NOMO-1 treated with DMSO at 0.1 percent for 48 hours (cell line): ENCODE data around the gene CT45A6.
"Not testable (repeated sequence)": the region's sequence is repeated elsewhere in the genome, so short reads cannot be mapped to it uniquely, and the experiment has no call there.

Experiments used
- DNase-seq: peaks from one replicate; lab custom pipeline; 2025; ENCODE audit not compliant: unreplicated experiment; lab: John Stamatoyannopoulos, UW

Gene CT45A6, protein sequence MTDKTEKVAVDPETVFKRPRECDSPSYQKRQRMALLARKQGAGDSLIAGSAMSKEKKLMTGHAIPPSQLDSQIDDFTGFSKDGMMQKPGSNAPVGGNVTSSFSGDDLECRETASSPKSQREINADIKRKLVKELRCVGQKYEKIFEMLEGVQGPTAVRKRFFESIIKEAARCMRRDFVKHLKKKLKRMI

DNA sequence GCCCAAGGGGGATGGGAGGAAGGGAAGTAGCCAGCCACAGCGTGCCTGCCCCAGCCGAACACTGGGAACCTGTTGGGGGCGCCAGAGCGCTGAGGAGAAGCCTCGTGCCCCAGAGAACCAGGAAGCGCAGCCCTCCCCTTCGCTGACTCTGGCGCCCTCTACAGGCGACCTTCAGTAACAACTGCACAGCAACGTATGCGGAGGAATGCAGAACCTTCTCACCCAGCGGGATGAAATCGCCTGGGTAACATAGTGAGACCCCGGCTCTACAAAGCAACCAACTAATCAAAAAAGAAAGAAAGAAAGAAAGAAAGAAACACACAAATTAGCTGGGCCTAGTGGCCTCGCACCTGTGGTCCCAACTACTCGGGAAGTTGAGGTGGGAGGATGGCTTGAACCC lies at the start of gene CT45A6:
CT45A6 (minus strand) TSS at position 101 of the 400 bp plus-strand sequence. CDS start 3,794 bp downstream, outside the sequence.
- not testable (repeated sequence) for DNase-seq

DNA sequence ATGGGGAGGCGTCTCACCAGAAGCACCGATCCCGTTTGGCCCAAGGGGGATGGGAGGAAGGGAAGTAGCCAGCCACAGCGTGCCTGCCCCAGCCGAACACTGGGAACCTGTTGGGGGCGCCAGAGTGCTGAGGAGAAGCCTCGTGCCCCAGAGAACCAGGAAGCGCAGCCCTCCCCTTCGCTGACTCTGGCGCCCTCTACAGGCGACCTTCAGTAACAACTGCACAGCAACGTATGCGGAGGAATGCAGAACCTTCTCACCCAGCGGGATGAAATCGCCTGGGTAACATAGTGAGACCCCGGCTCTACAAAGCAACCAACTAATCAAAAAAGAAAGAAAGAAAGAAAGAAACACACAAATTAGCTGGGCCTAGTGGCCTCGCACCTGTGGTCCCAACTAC lies 34.6 kb upstream of the CT45A6 start, which contains the start of gene CT45A7:
CT45A7 (minus strand) TSS at position 101 of the 400 bp plus-strand sequence. CDS start 3,747 bp downstream, outside the sequence.
- not testable (repeated sequence) for DNase-seq

DNA sequence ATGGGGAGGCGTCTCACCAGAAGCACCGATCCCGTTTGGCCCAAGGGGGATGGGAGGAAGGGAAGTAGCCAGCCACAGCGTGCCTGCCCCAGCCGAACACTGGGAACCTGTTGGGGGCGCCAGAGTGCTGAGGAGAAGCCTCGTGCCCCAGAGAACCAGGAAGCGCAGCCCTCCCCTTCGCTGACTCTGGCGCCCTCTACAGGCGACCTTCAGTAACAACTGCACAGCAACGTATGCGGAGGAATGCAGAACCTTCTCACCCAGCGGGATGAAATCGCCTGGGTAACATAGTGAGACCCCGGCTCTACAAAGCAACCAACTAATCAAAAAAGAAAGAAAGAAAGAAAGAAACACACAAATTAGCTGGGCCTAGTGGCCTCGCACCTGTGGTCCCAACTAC lies 17.3 kb upstream of the CT45A6 start, which contains the start of gene CT45A2:
CT45A2 (minus strand) TSS at position 101 of the 400 bp plus-strand sequence. CDS start 3,747 bp downstream, outside the sequence.
- DNase-seq = not testable (repeated sequence)

DNA sequence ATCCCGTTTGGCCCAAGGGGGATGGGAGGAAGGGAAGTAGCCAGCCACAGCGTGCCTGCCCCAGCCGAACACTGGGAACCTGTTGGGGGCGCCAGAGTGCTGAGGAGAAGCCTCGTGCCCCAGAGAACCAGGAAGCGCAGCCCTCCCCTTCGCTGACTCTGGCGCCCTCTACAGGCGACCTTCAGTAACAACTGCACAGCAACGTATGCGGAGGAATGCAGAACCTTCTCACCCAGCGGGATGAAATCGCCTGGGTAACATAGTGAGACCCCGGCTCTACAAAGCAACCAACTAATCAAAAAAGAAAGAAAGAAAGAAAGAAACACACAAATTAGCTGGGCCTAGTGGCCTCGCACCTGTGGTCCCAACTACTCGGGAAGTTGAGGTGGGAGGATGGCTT lies 17.2 kb downstream of the CT45A6 start, which contains the start of gene CT45A5:
CT45A5 (minus strand) TSS at position 101 of the 400 bp plus-strand sequence. CDS start 3,774 bp downstream, outside the sequence.
- not testable (repeated sequence) for DNase-seq

DNA sequence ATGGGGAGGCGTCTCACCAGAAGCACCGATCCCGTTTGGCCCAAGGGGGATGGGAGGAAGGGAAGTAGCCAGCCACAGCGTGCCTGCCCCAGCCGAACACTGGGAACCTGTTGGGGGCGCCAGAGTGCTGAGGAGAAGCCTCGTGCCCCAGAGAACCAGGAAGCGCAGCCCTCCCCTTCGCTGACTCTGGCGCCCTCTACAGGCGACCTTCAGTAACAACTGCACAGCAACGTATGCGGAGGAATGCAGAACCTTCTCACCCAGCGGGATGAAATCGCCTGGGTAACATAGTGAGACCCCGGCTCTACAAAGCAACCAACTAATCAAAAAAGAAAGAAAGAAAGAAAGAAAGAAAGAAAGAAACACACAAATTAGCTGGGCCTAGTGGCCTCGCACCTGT lies 34.5 kb downstream of the CT45A6 start, which contains the start of gene CT45A3:
CT45A3 (minus strand) TSS at position 101 of the 400 bp plus-strand sequence. CDS start 3,747 bp downstream, outside the sequence.
- not testable (repeated sequence) for DNase-seq

DNA sequence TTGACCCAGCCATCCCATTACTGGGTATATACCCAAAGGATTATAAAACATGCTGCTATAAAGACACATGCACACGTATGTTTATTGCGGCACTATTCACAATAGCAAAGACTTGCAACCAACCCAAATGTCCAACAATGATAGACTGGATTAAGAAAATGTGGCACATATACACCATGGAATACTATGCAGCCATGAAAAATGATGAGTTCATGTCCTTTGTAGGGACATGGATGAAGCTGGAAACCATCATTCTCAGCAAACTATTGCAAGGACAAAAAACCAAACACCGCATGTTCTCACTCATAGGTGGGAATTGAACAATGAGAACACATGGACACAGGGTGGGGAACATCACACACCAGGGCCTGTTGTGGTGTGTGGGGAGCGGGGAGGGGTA lies 57.8 kb downstream of the CT45A6 start:
- not testable (repeated sequence) for DNase-seq
